HepG2 (cell line): Measurements from ENCODE around the gene BCAS3. TPM values are rescaled to one million over a fixed set of nuclear protein-coding genes. Genes with fewer than 3 reads are reported as not detected.
A peak's percentile ranks its signal among the peaks of the same experiment; 100 is the strongest.

Experiments used
- ATAC-seq: fragments of 200-7000 bp; cut with Tn5 transposase; 3 replicates; pipeline ENCODE4 v1.9.1; 2020; ENCODE audit warnings: mild to moderate bottlenecking, moderate library complexity
- BruUV-seq: library from RNA; stranded (reverse); fragments of 400-500 nt; replicated peaks from 2 replicates; lab custom pipeline; 2021; lab: Mats Ljungman, UMichigan
- CTCF ChIA-PET: fragments of 300-600 bp; formaldehyde crosslinking; extraction: SDS; loops from one replicate; lab custom pipeline; 2021; ENCODE audit warnings: low total read pairs, inconsistent platforms, low intra/inter-chr PET ratio; lab: Yijun Ruan, JAX
- POLR2A ChIA-PET: fragments of 350-600 bp; sonication (Branson Sonifier 250); formaldehyde crosslinking; loops from one replicate; lab custom pipeline; 2020; ENCODE audit warnings: antibody characterized with exemption, inconsistent platforms; lab: Yijun Ruan, JAX
- DNase-seq: peaks from one replicate; pipeline ENCODE4 v3.0.0-alpha.2; 2015; ENCODE audit warnings: low spot score
- FAIRE-seq: peaks from 3 replicates; lab custom pipeline; 2011; peaks lifted over from hg19 to GRCh38; lab: Jason Lieb, UNC
- H2AFZ ChIP-seq: one replicate; pipeline ENCODE4 v1.6.1; 2011; ENCODE audit warnings: low read length, inconsistent platforms
- H3K27ac ChIP-seq: fragments of 300-600 bp; 3 replicates; pipeline ENCODE4 v1.8.0; 2011; ENCODE audit warnings: mixed run types, mild to moderate bottlenecking, mixed read lengths, low read length, inconsistent platforms; ENCODE audit not compliant: insufficient read depth; ENCODE audit errors: extremely low read length
- H3K27me3 ChIP-seq, 2 experiments: fragments of 200-600 bp in 1 of 2; 2 replicates in 1 of 2; 3 replicates in 1 of 2; pipeline versions ENCODE4 v1.6.0 to v1.8.0; 2011; ENCODE audit warnings: low read length in 2 of 2, mild to moderate bottlenecking in 2 of 2, moderate library complexity in 2 of 2, inconsistent platforms in 1 of 2; ENCODE audit not compliant: insufficient read depth in 2 of 2, control insufficient read depth in 1 of 2
- H3K36me3 ChIP-seq, 2 experiments: fragments of 200-600 bp in 1 of 2; replicated peaks in 1 of 2; 2 replicates in 1 of 2; 3 replicates in 1 of 2; pipeline versions ENCODE4 v1.5.1 to v1.8.0; 2011; ENCODE audit warnings: low read length in 2 of 2, inconsistent platforms in 1 of 2; ENCODE audit not compliant: insufficient read depth in 2 of 2, control insufficient read depth in 1 of 2
- H3K4me1 ChIP-seq: 2 replicates; pipeline ENCODE4 v1.5.1; 2012; ENCODE audit warnings: low read length, inconsistent platforms; ENCODE audit not compliant: insufficient read depth
- H3K4me2 ChIP-seq: 2 replicates; pipeline ENCODE4 v1.6.0; 2011; ENCODE audit warnings: low read depth, low read length, inconsistent platforms
- H3K4me3 ChIP-seq, 3 experiments: fragments of 200-600 bp in 1 of 3; sonication (generic), shearing (Covaris generic) in 1 of 3; replicated peaks in 1 of 3; 2 replicates each; pipeline ENCODE4 v1.5.1; 2011 to 2016; ENCODE audit warnings: low read length in 3 of 3, inconsistent platforms in 2 of 3, low read depth in 2 of 3, mild to moderate bottlenecking in 2 of 3, control low read depth in 1 of 3, mixed read lengths in 1 of 3; ENCODE audit not compliant: insufficient read depth in 1 of 3
- H3K79me2 ChIP-seq: one replicate; pipeline ENCODE4 v1.6.1; 2011; ENCODE audit warnings: low read length, inconsistent platforms; ENCODE audit not compliant: insufficient read depth
- H3K9ac ChIP-seq: 2 replicates; pipeline ENCODE4 v1.6.0; 2011; ENCODE audit warnings: mild to moderate bottlenecking, low read depth, low read length, inconsistent platforms; ENCODE audit not compliant: insufficient read depth
- H3K9me3 ChIP-seq: 2 replicates; pipeline ENCODE4 v1.5.1; 2012; ENCODE audit warnings: mild to moderate bottlenecking, low read length
- H4K20me1 ChIP-seq: 2 replicates; pipeline ENCODE4 v1.6.0; 2011; ENCODE audit warnings: inconsistent platforms, mild to moderate bottlenecking, low read length, moderate library complexity; ENCODE audit not compliant: insufficient read depth
- ELF3 ChIP-seq: IDR thresholded peaks from 2 replicates; pipeline ENCODE4 v1.6.1; 2016; ENCODE audit warnings: missing genetic modification reagents, missing compliant biosample characterization
- FOXO1 ChIP-seq: sonication (generic); formaldehyde crosslinking; IDR thresholded peaks from 2 replicates; pipeline ENCODE4 v1.4.0; 2020; ENCODE audit warnings: missing genetic modification reagents
- HDAC1 ChIP-seq: sonication (generic); formaldehyde crosslinking; IDR thresholded peaks from 2 replicates; pipeline ENCODE4 v1.5.1; 2020; ENCODE audit warnings: mild to moderate bottlenecking, missing genetic modification reagents
- HOXA5 ChIP-seq: sonication (generic); formaldehyde crosslinking; IDR thresholded peaks from 2 replicates; pipeline ENCODE4 v1.4.0; 2020; ENCODE audit warnings: missing genetic modification reagents
- MAFF ChIP-seq: IDR thresholded peaks from 2 replicates; pipeline ENCODE4 v1.6.1; 2011; ENCODE audit warnings: low read depth, low read length, improper control_type of control experiment
- MYPOP ChIP-seq: sonication (generic); formaldehyde crosslinking; IDR thresholded peaks from 2 replicates; pipeline ENCODE4 v1.8.1; 2023; ENCODE audit warnings: mild to moderate bottlenecking, moderate library complexity, missing genetic modification reagents
- POGZ ChIP-seq: sonication (generic); formaldehyde crosslinking; IDR thresholded peaks from 2 replicates; pipeline ENCODE4 v1.4.0; 2020; ENCODE audit warnings: mild to moderate bottlenecking, missing genetic modification reagents
- POLR2AphosphoS5 ChIP-seq: IDR thresholded peaks from 2 replicates; pipeline ENCODE4 v1.6.1; 2012; ENCODE audit warnings: low read depth, low read length
- PTBP1 ChIP-seq: fragments of 200-400 bp; formaldehyde crosslinking; IDR thresholded peaks from 2 replicates; pipeline ENCODE4 v1.6.1; 2018; ENCODE audit warnings: low read length, low read depth; ENCODE audit not compliant: poor library complexity, severe bottlenecking
- SALL1 ChIP-seq: sonication (generic); formaldehyde crosslinking; IDR thresholded peaks from 2 replicates; pipeline ENCODE4 v1.8.0; 2022; ENCODE audit warnings: mild to moderate bottlenecking, missing genetic modification reagents
- SP140L ChIP-seq: sonication (generic); formaldehyde crosslinking; IDR thresholded peaks from 2 replicates; pipeline ENCODE4 v1.4.0; 2020; ENCODE audit warnings: missing genetic modification reagents, borderline replicate concordance
- XRCC5 ChIP-seq: fragments of 200-400 bp; formaldehyde crosslinking; optimal IDR thresholded peaks from 2 replicates; pipeline ENCODE3; 2017; ENCODE audit warnings: mild to moderate bottlenecking, low read length
- ZNF142 ChIP-seq: sonication (generic); formaldehyde crosslinking; IDR thresholded peaks from 2 replicates; pipeline ENCODE4 v1.4.0; 2020; ENCODE audit warnings: missing genetic modification reagents
- ZNF232 ChIP-seq: sonication (generic); formaldehyde crosslinking; IDR thresholded peaks from 2 replicates; pipeline ENCODE4 v1.4.0; 2020; ENCODE audit warnings: missing genetic modification reagents, borderline replicate concordance
- ZNF496 ChIP-seq: sonication (generic); formaldehyde crosslinking; IDR thresholded peaks from 2 replicates; pipeline ENCODE4 v1.8.1; 2023; ENCODE audit warnings: mild to moderate bottlenecking, moderate library complexity, missing genetic modification reagents; ENCODE audit not compliant: insufficient replicate concordance
- ZUFSP ChIP-seq: sonication (generic); formaldehyde crosslinking; IDR thresholded peaks from 2 replicates; pipeline ENCODE4 v1.9.0; 2021; ENCODE audit warnings: missing genetic modification reagents, mild to moderate bottlenecking, borderline replicate concordance
- WGBS: methylation state at CpG from one replicate; pipeline ENCODE4 v1.1.6; 2017; ENCODE audit warnings: low lambda C conversion rate; 5-methylcytosine and 5-hydroxymethylcytosine counted together
- in situ Hi-C: cut with HindIII; loops from 2 replicates; pipeline ENCODE4 v1.10.0; 2017; ENCODE audit warnings: low pct_unique_long_range_greater_than_20kb; ENCODE audit not compliant: extremely low pct_ligation_motif_present
- intact Hi-C: fragments of 100-400 bp; cut with micrococcal nuclease; formaldehyde crosslinking; loops from one replicate; pipeline ENCODE4 v1.10.0; 2022; ENCODE audit not compliant: unreplicated experiment
- polyA plus RNA-seq, 8 experiments: library from polyadenylated mRNA; depleted of rRNA in 3 of 8; stranded (reverse) in 7 of 8; unstranded in 1 of 8; fragments of >200 nt; fragmentation: Illumina TruSeq in 4 of 8; extraction: Trizol in 4 of 8; gene quantifications; 2 replicates each; pipeline versions ENCODE4 v1.2.1 to v1.2.3, GENCODE V29; 2011 to 2016; ENCODE audit warnings: low read depth in 4 of 8, missing spikeins in 1 of 8, mixed read lengths in 1 of 8; ENCODE audit not compliant: insufficient read depth in 1 of 8
- total RNA-seq, 5 experiments: library from RNA; depleted of rRNA; stranded (reverse); fragments of >200 nt; fragmentation: Illumina TruSeq; extraction: Trizol; gene quantifications; 2 replicates each; pipeline ENCODE4 v1.2.3, GENCODE V29; 2016; ENCODE audit warnings: low read depth in 1 of 5

BCAS3 gene
- total and polyA plus RNA-seq, 2 of the 13 experiments (the other 11 are each of a cell fraction or from before 2014, with no cell fraction given), result 10.7 to 11.2 TPM

- TF ChIP-seq FOXO1, result peak; percentile 22; the same call in 1 of the 2 replicates
- TF ChIP-seq ELF3 (CRISPR knock-in tag), result peak; percentile 64
- no peak for TF ChIP-seq XRCC5
- TF ChIP-seq PTBP1, result no peak
- peak; percentile 60; the same call in 1 of the 2 replicates for TF ChIP-seq SALL1 (CRISPR knock-in tag)
- 0 out of 2 replicates have a peak, but pooled peaks have one; percentile 54 for TF ChIP-seq SP140L (CRISPR knock-in tag)
- peak; percentile 41 for TF ChIP-seq POLR2AphosphoS5
These were observed 52.2 kb downstream of the BCAS3 start (continued) for GRCh38 chr17:60729854-60730253.

- no peak overlapping the region for H2AFZ ChIP-seq
- H3K27me3 ChIP-seq, result no peaks in the 10 kb centered on the region
- no peaks in the 10 kb centered on the region for H3K79me2 ChIP-seq
- peak overlapping the region; percentile 62 for H3K4me2 ChIP-seq
- peak overlapping the region; percentile 58 for H3K27ac ChIP-seq
- no peak overlapping the region for H3K9ac ChIP-seq
- intact Hi-C loops, result no loop called here
- H4K20me1 ChIP-seq, result no peaks in the 10 kb centered on the region
- WGBS, result 5% methylated on average over 3 of the region's 3 CpGs
- DNase-seq (no peak), FAIRE-seq (no peak), ATAC-seq (peak; percentile 53)
- H3K9me3 ChIP-seq, result no peaks in the 10 kb centered on the region
- in situ Hi-C loops, result no loop called here
- H3K4me1 ChIP-seq, result peaks cover 23% of the 10 kb centered on the region
- no TSS peak for BruUV-seq
- no peaks in the 10 kb centered on the region for H3K36me3 ChIP-seq
- H3K4me3 ChIP-seq, result peak overlapping the region in 2 of 3 experiments; percentile 12 to 41; a peak in 1 of 6 replicates
- POLR2A ChIA-PET, result interaction anchor here (1.0 kb wide), 1 partner anchor 53 kb away, joined by 3 read pairs; the partner anchor contains the start of gene BCAS3
- CTCF ChIA-PET, result no interaction called here
- TF ChIP-seq MYPOP (no peak), HDAC1 (0 out of 2 replicates have a peak, but pooled peaks have one; percentile 2), HOXA5 (CRISPR knock-in tag) (0 out of 2 replicates have a peak, but pooled peaks have one; percentile 16), MAFF (peak; percentile 37; the same call in 1 of the 2 replicates), POGZ (CRISPR knock-in tag) (no peak), ZNF496 (CRISPR knock-in tag) (no peak), ZNF232 (no peak), ZUFSP (CRISPR knock-in tag) (no peak), ZNF142 (CRISPR knock-in tag) (no peak)
These were observed 52.6 kb downstream of the BCAS3 start for GRCh38 chr17:60730273-60730672.
